Measurements from ENCODE around the gene KCND2. TPM values are rescaled to one million over a fixed set of nuclear protein-coding genes. Genes with fewer than 3 reads are reported as not detected.

The KCND2 gene
- total RNA-seq, 1 donor from 2014 or later, result 0.12 TPM

- no peak overlapping the region for H3K4me3 ChIP-seq (ENCODE audit: low read depth, low read length)
- TF ChIP-seq CTCF (conservative IDR thresholded peaks at IDR 0.05; ENCODE audit: low read depth, low read length), result no peak
- no peak for DNase-seq (ENCODE audit: low read depth)
Measured at GRCh38 chr7:120373174-120373573, 100.2 kb downstream of the KCND2 start.

DNA sequence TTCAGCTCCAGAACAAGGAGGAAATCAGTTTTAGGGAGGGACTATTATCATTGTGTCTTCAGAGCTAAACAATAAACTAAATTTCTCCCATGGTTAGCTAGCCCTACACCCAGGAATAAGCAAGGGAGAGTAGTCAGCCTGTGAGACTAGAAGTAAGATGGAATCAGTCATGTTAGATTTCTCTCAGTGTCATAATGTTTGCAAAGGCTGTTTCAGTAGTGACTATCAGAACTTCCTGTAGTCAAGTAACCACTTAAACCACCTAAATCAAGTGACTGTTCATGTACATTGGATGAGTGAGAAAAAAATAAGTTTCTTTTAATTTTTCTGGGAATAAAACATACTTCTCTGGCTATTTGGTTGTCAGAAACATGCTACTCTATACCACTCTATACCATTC is 121.6 kb downstream of the KCND2 start:
- DNase-seq (ENCODE audit: low read depth), result no peak
- no peak overlapping the region for H3K4me3 ChIP-seq (ENCODE audit: low read depth, low read length)
- TF ChIP-seq CTCF (conservative IDR thresholded peaks at IDR 0.05; ENCODE audit: low read depth, low read length), result no peak

DNA sequence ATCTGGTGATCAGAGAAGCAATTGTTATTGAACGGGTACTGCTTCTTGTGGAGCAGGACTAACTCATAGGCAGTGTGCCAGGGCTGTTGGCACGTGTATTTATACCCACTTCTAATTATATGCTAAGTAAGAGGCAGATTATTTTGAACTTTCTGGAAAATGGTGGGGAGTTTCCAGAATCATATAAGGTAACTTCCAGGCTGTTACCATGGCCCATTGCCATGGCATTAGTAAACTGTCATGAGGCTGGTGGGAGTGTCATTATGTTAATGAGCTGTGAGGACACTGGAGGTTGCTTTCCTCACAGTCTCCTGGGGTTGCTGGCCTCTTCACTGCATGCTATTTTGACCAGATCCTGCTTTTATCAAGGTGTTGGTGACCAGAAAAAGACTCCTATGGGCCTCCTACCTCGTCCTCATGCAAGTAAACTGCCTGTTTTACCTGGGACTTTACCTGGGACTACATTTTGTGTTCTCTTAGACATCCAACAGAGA is 122.6 kb downstream of the KCND2 start:
- H3K4me3 ChIP-seq (ENCODE audit: low read depth, low read length), result no peak overlapping the region
- no peak for DNase-seq (ENCODE audit: low read depth)
- TF ChIP-seq CTCF (conservative IDR thresholded peaks at IDR 0.05; ENCODE audit: low read depth, low read length), result no peak

DNA sequence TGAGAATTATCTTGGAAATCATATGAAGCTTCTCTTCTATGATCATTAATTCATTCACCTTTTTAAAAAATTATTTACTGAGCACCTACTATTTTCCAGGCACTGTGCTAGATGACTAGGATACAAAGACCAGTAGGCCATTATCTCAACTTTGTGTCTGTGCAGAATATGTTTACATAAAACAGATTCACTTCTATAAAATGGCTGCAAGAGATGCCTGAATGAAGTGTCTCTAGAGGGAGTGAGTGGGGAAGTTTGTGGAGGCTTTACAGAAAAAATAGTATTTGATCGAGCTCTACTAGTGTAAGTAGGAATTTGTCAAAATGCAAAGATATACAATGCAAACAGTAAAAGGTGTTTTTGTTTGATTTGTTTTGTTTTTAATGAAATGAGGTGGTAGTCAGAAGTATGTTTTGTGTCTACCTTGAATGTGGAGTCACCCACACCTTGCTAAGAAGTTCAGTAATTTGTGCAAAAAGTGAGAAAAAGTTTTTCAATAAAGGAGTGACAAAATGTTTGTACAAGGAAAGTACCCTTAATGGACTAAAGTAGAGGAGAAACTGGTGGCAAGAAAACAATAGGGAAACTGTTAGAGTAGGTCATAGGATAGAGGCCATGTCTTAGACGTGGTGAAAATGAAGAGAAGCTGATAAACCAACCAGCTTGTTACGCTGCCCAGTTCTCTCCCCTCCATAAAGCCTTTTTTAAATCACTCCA is 125.5 kb downstream of the KCND2 start:
- no peak overlapping the region for H3K4me3 ChIP-seq (ENCODE audit: low read depth, low read length)
- TF ChIP-seq CTCF (conservative IDR thresholded peaks at IDR 0.05; ENCODE audit: low read depth, low read length), result no peak
- DNase-seq (ENCODE audit: low read depth), result no peak

DNA sequence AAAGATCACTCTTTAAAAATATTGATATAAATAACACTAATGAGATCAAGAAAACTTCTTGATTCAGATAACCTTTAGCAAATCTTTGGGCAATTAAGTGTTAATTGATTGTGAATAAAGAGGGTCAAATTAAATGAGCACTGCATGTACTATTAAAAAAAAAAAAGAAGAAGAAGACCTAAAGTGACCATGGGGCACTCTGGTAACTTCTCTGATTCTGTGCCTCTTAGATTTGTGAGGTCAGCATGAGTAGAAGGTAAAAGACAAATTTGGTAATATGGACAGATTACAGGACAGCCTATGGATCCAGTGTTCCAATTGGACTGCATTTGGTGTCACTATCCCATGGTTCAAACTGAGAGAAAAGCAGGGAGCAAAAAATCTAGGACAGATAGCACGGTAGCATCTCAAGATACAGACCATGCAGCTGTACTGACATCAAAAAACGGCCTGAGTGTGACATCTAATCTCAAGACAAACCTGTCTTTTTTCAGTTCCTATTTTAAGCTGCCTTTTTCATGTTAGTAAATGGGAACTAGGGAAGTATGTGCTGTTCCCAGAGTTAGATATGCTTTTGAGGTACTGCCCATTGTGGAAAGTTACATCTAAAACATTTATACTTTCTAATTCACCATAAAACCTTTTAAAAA is 128.0 kb downstream of the KCND2 start:
- TF ChIP-seq CTCF (conservative IDR thresholded peaks at IDR 0.05; ENCODE audit: low read depth, low read length), result no peak
- DNase-seq (ENCODE audit: low read depth), result no peak
- no peak overlapping the region for H3K4me3 ChIP-seq (ENCODE audit: low read depth, low read length)

GRCh38 chr7:120402079-120402767 is 129.2 kb downstream of the KCND2 start:
- TF ChIP-seq CTCF (conservative IDR thresholded peaks at IDR 0.05; ENCODE audit: low read depth, low read length), result no peak
- no peak overlapping the region for H3K4me3 ChIP-seq (ENCODE audit: low read depth, low read length)
- DNase-seq (ENCODE audit: low read depth), result no peak

All from epithelial cell of proximal tubule (primary cell).